HCT116 (cell line): Measurements from ENCODE around the gene ARHGAP28. TPM values are rescaled to one million over a fixed set of nuclear protein-coding genes. Genes with fewer than 3 reads are reported as not detected.

Experiments used
- ATAC-seq: fragments of 200-7000 bp; cut with Tn5 transposase; 2 replicates; pipeline ENCODE4 v1.9.1; 2020; ENCODE audit warnings: mild to moderate bottlenecking, moderate library complexity
- BruUV-seq: library from RNA; stranded (reverse); fragments of 400-500 nt; replicated peaks from 2 replicates; lab custom pipeline; 2021; lab: Mats Ljungman, UMichigan
- CTCF ChIA-PET: fragments of 300-600 bp; sonication (Branson Sonifier 250); formaldehyde crosslinking; loops from one replicate; lab custom pipeline; 2021; ENCODE audit warnings: antibody characterized with exemption; lab: Charles Lee
- POLR2A ChIA-PET: fragments of 300-600, 350-600 bp; sonication (Branson Sonifier 250); formaldehyde crosslinking; loops from one replicate; lab custom pipeline; 2021; ENCODE audit warnings: antibody characterized with exemption; lab: Charles Lee
- RAD21 ChIA-PET, 2 experiments: fragments of 300-600 bp; sonication (Branson Sonifier 250); formaldehyde crosslinking; loops; one replicate each; lab custom pipeline; 2023; ENCODE audit warnings: low total read pairs in 2 of 2; ENCODE audit not compliant: uncharacterized antibody in 2 of 2, unreplicated experiment in 2 of 2, low non-redundant PET in 1 of 2; lab: Charles Lee
- DNase-seq: peaks from one replicate; pipeline ENCODE4 v3.0.0-alpha.2; 2010; ENCODE audit warnings: low read depth, low spot score
- H2AFZ ChIP-seq: fragments of 200-600 bp; shearing (Covaris generic), sonication (generic); 2 replicates; pipeline ENCODE4 v1.6.1; 2017; ENCODE audit warnings: low read depth, mixed run types, mixed read lengths, antibody characterized with exemption, low read length; ENCODE audit not compliant: poor library complexity, severe bottlenecking
- H3K27ac ChIP-seq: 2 replicates; pipeline ENCODE4 v1.5.1; 2012; ENCODE audit warnings: low read depth, low read length
- H3K27me3 ChIP-seq: fragments of 200-600 bp; sonication (generic); 2 replicates; pipeline ENCODE4 v1.6.1; 2016; ENCODE audit warnings: mixed run types, low read length, mixed read lengths; ENCODE audit not compliant: insufficient read depth
- H3K36me3 ChIP-seq, 2 experiments: fragments of 200-500 bp in 1 of 2; fragments of 200-600 bp in 1 of 2; sonication (Bioruptor generic) in 1 of 2; sonication (generic) in 1 of 2; 2 replicates each; pipeline versions ENCODE4 v1.5.1 to v1.6.1; 2014 to 2016; ENCODE audit warnings: low read length in 2 of 2, inconsistent platforms in 1 of 2, mixed read lengths in 1 of 2, mixed run types in 1 of 2; ENCODE audit not compliant: insufficient read depth in 2 of 2, control insufficient read depth in 1 of 2
- H3K4me1 ChIP-seq, 2 experiments: fragments of 200-600 bp in 1 of 2; sonication (generic) in 1 of 2; 2 replicates each; pipeline versions ENCODE4 v1.5.1 to v1.6.1; 2012 to 2017; ENCODE audit warnings: low read length in 2 of 2, inconsistent platforms in 1 of 2, mild to moderate bottlenecking in 1 of 2, mixed read lengths in 1 of 2, mixed run types in 1 of 2, moderate library complexity in 1 of 2; ENCODE audit not compliant: insufficient read depth in 2 of 2, control insufficient read depth in 1 of 2
- H3K4me2 ChIP-seq: fragments of 200-600 bp; sonication (generic); 2 replicates; pipeline ENCODE4 v1.6.1; 2017; ENCODE audit warnings: mixed run types, low read length, mixed read lengths
- H3K4me3 ChIP-seq, 2 experiments: fragments of 200-600 bp in 1 of 2; sonication (generic) in 1 of 2; replicated peaks in 1 of 2; 2 replicates each; pipeline ENCODE4 v1.5.1; 2011 to 2016; ENCODE audit warnings: low read length in 2 of 2, control low read depth in 1 of 2, low read depth in 1 of 2, mild to moderate bottlenecking in 1 of 2, mixed read lengths in 1 of 2, mixed run types in 1 of 2
- H3K79me2 ChIP-seq: fragments of 200-600 bp; sonication (generic); 2 replicates; pipeline ENCODE4 v1.6.1; 2017; ENCODE audit warnings: mild to moderate bottlenecking, mixed run types, low read length, moderate library complexity, mixed read lengths; ENCODE audit not compliant: insufficient read depth
- H3K9ac ChIP-seq: fragments of 200-600 bp; sonication (generic); 2 replicates; pipeline ENCODE4 v1.6.1; 2016; ENCODE audit warnings: low read length, mixed read lengths
- H3K9me2 ChIP-seq: fragments of 200-600 bp; sonication (generic), shearing (Covaris generic); 2 replicates; pipeline ENCODE4 v1.6.1; 2017; ENCODE audit warnings: mixed run types, mild to moderate bottlenecking, moderate library complexity; ENCODE audit not compliant: insufficient read depth
- H3K9me3 ChIP-seq, 2 experiments: fragments of 200-500 bp in 1 of 2; fragments of 200-600 bp in 1 of 2; sonication (Bioruptor generic) in 1 of 2; sonication (generic) in 1 of 2; 2 replicates each; pipeline ENCODE4 v1.6.1; 2014 to 2017; ENCODE audit warnings: low read length in 2 of 2, mixed read lengths in 2 of 2, inconsistent platforms in 1 of 2, low read depth in 1 of 2, mild to moderate bottlenecking in 1 of 2, mixed run types in 1 of 2, moderate library complexity in 1 of 2; ENCODE audit not compliant: control insufficient read depth in 1 of 2, insufficient read depth in 1 of 2
- H4K20me1 ChIP-seq: fragments of 200-600 bp; sonication (generic), shearing (Covaris generic); 2 replicates; pipeline ENCODE4 v1.6.1; 2017; ENCODE audit warnings: mixed run types, mild to moderate bottlenecking, moderate library complexity; ENCODE audit not compliant: insufficient read depth
- ATF3 ChIP-seq: IDR thresholded peaks from 2 replicates; pipeline ENCODE4 v1.6.1; 2012
- CBX3 ChIP-seq: IDR thresholded peaks from 2 replicates; pipeline ENCODE4 v1.6.1; 2012; ENCODE audit warnings: low read depth
- CEBPB ChIP-seq: IDR thresholded peaks from 2 replicates; pipeline ENCODE4 v1.6.1; 2012; ENCODE audit warnings: low read depth
- EGR1 ChIP-seq: IDR thresholded peaks from 2 replicates; pipeline ENCODE4 v1.6.1; 2012; ENCODE audit warnings: low read depth
- ELF1 ChIP-seq: IDR thresholded peaks from 2 replicates; pipeline ENCODE4 v1.6.1; 2012; ENCODE audit warnings: low read depth, borderline replicate concordance
- EZH2 ChIP-seq: fragments of 200-600 bp; sonication (generic); IDR thresholded peaks from 2 replicates; pipeline ENCODE4 v1.6.1; 2017; ENCODE audit warnings: antibody characterized with exemption, mixed run types
- FOSL1 ChIP-seq: IDR thresholded peaks from 2 replicates; pipeline ENCODE4 v1.6.1; 2012; ENCODE audit warnings: low read depth
- JUND ChIP-seq: IDR thresholded peaks from 2 replicates; pipeline ENCODE4 v1.6.1; 2012
- MAX ChIP-seq: IDR thresholded peaks from 2 replicates; pipeline ENCODE4 v1.6.1; 2012
- POLR2A ChIP-seq: IDR thresholded peaks from 2 replicates; pipeline ENCODE4 v1.7.0; 2011; ENCODE audit warnings: borderline replicate concordance; ENCODE audit not compliant: insufficient read depth, insufficient read length; ENCODE audit errors: extremely low read depth
- POLR2AphosphoS5 ChIP-seq: IDR thresholded peaks from 2 replicates; pipeline ENCODE4 v1.6.1; 2011; ENCODE audit warnings: mild to moderate bottlenecking, low read depth, low read length, moderate library complexity
- RAD21 ChIP-seq: IDR thresholded peaks from 2 replicates; pipeline ENCODE4 v1.6.1; 2012; ENCODE audit warnings: low read depth, mild to moderate bottlenecking
- REST ChIP-seq: IDR thresholded peaks from 2 replicates; pipeline ENCODE4 v1.6.1; 2012; ENCODE audit warnings: low read depth
- SIN3A ChIP-seq: IDR thresholded peaks from 2 replicates; pipeline ENCODE4 v1.6.1; 2012; ENCODE audit warnings: low read depth
- SP1 ChIP-seq: IDR thresholded peaks from 2 replicates; pipeline ENCODE4 v1.6.1; 2012; ENCODE audit warnings: low read depth
- ZBTB33 ChIP-seq: IDR thresholded peaks from 2 replicates; pipeline ENCODE4 v1.6.1; 2011; ENCODE audit warnings: mild to moderate bottlenecking, low read length, moderate library complexity; ENCODE audit not compliant: insufficient replicate concordance; ENCODE audit errors: extremely low read depth
- ZFX ChIP-seq: fragments of 450-650 bp; IDR thresholded peaks from 2 replicates; pipeline ENCODE4 v1.6.1; 2017
- ZNF274 ChIP-seq: fragments of 200-500 bp; sonication (Bioruptor generic); IDR thresholded peaks from 2 replicates; pipeline ENCODE4 v1.6.1; 2014; ENCODE audit warnings: mild to moderate bottlenecking, low read depth, low read length, inconsistent platforms
- intact Hi-C: fragments of 100-400 bp; cut with micrococcal nuclease; formaldehyde crosslinking; loops from 2 replicates; pipeline ENCODE4 v1.10.0; 2022
- total RNA-seq: library from RNA; stranded (reverse); gene quantifications from one replicate; pipeline ENCODE4 v1.2.1, GENCODE V29; 2021; ENCODE audit not compliant: unreplicated experiment

ARHGAP28 gene
- total RNA-seq, 1 experiment from 2014 or later = not detected

DNA sequence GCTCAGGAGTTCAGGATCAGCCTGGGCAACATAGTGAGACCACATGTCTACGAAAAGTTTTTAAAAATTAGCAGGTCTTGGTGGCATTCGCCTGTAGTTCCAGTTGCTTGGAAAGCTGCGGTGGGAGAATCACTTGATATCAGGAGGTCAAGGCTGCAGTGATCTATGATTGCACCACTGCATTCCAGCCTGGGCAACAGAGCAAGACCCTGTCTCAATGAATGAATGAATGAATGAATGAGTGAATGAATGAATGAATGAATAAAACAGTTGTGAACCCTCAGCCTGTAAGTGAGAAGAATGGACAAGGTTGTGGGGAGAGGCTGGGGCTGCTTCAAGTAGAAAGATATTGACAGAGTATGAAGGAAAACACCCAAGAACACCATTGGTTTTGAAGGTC, 48.0 kb downstream of the ARHGAP28 start:
- no peak for TF ChIP-seq JUND
- TF ChIP-seq SP1 = no peak
- TF ChIP-seq POLR2AphosphoS5 = no peak
- TF ChIP-seq ZFX = no peak
- TF ChIP-seq EGR1 = no peak
- TF ChIP-seq POLR2A = no peak
- TF ChIP-seq FOSL1 = no peak
- no peak for TF ChIP-seq CEBPB
- no peak for TF ChIP-seq RAD21
- no peak for TF ChIP-seq MAX
- TF ChIP-seq ATF3 = no peak
- no peak for TF ChIP-seq CBX3
- TF ChIP-seq ELF1 = no peak
- no peak for TF ChIP-seq REST
- no peak for TF ChIP-seq EZH2
- no peak for TF ChIP-seq ZNF274
- TF ChIP-seq ZBTB33 = no peak
- TF ChIP-seq SIN3A = no peak
- no peak overlapping the region for H2AFZ ChIP-seq
- no peaks in the 10 kb centered on the region for H3K79me2 ChIP-seq
- H3K9ac ChIP-seq = no peak overlapping the region
- H3K27me3 ChIP-seq = no peaks in the 10 kb centered on the region
- RAD21 ChIA-PET = no interaction called here
- DNase-seq = no peak
- no peak overlapping the region for H3K27ac ChIP-seq
- no peaks in the 10 kb centered on the region for H3K9me2 ChIP-seq
- POLR2A ChIA-PET = no interaction called here
- H3K4me2 ChIP-seq = no peak overlapping the region
- peaks cover 3 to 34% of the 10 kb centered on the region in 2 experiments; a peak in 3 of 4 replicates for H3K9me3 ChIP-seq
- H3K4me3 ChIP-seq = no peak overlapping the region
- H3K36me3 ChIP-seq = no peaks in the 10 kb centered on the region
- intact Hi-C loops = no loop called here
- BruUV-seq = no TSS peak
- ATAC-seq = no peak
- CTCF ChIA-PET = no interaction called here
- no peaks in the 10 kb centered on the region for H4K20me1 ChIP-seq
- no peaks in the 10 kb centered on the region for H3K4me1 ChIP-seq
